Measurements from ENCODE around the gene SORCS2.

SORCS2 gene

DNA sequence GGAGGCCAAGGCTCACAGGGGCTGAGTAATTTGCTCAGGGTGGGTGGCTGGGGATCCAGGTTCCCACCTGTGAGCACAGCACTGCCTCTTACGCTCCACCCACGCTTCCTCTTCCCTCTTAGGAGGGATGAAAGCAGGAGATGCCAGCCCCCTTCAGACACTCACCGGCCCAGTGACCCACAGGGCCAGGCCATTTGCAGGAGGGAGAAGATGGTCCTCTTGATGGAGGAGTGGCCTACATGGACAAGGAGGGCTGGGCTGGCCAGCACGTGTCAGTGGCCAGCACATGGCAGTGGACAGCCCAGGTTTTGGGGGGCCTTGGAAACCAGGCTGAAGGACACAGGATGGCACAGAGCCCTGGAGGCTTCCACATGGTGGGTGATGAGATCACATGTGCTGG is 350.4 kb downstream of the SORCS2 start:
- DNase-seq = no peak

GRCh38 chr4:7546152-7546808 is 353.9 kb downstream of the SORCS2 start:
- no peak for DNase-seq

DNA sequence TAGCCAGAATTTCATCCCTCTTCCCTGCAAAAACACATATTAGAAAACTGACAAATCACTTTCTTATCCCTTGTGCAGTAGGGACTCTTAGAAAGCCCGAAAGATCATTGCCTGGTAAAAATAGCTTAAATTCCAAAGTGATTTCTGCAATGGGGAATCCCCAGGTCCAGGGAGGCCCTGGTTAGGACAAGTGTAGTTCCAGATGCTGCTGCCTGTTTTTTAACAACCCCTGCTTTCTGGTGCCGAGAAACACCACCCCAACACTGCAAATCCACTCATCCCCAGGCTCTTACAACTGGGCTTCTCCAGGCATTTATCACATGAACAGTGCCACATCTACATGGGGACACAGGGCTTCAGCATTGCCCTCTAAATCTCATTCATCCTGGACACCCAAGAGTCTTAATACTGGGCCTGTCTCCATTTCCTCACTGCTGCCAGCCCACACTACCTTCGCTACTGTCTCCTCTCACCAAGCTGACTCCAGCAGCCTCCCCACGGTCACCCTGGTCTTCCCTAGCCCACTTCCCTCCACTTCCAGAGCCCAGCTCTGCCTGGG is 354.6 kb downstream of the SORCS2 start:
- no peak for DNase-seq

DNA sequence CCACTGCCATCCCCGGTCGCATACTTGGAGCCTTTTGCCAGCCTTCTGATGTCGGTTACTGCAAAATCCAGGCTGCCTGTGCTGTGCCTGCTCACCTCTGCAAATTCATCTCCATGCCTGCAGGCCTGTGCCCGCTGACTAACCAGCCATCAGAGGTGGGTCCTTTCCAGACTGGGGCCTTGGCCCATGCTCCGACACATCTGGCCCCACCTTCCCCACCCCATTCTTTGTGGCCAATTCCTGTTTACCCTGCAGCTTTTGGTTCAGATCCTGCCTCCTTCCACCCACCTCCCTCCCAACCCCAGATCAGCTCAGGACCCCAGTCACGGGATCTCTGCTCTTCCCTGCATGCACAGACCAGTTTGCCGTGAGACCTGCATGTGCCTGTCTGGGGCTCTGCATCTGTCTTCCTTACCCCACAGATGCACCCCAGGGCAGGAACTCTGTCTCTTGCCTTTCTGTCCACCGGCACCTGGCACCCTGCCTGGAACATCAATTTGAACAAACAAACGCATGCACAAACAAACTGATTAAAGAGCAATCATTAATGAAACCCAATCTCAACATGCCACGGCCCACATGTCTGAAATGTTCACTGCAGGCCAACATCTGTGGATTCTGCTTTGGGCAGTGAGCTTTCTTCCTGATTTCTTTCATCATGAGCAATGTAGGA is 355.2 kb downstream of the SORCS2 start:
- DNase-seq = no peak

DNA sequence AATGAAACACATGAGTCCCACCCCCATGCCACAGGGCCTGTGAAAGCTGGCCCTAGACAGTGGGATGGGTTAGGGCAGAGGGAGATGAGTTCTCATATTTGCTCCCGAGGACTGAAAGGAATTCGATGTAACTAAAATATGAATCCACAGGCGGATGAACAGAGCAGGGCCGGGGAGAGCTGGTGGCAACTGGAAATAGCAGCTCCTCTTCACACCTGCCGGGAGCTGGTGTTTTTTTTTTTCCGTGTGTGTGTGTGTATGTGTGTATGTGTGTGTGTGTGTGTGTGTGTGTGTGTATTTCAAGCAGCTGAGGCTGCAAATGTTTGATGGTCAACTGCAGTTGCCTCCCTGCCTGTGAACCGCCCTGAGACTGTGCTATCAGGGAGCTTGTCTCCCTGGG is 357.5 kb downstream of the SORCS2 start:
- no peak for DNase-seq

DNA sequence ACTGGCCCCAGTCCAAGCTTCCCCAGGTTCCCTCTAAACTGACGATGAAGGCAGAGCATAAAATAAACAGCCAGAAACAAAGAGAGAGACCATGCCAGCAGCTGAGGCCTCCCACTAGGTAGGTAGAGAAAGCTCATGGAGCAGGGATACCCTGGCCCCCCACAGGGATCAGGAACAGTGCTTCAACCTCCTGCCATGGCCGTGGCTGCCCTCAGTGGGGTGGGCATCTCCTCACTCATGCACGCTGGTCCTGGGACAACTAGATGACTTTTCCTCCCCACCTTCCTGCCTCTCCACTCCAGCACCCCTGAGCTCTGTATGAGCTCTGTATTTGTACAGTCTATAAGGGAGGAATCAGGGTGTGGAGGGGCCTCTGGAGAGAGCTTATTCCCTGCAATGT is 360.1 kb downstream of the SORCS2 start:
- DNase-seq = no peak

GRCh38 chr4:7553280-7553679 is 360.9 kb downstream of the SORCS2 start:
- no peak for DNase-seq

DNA sequence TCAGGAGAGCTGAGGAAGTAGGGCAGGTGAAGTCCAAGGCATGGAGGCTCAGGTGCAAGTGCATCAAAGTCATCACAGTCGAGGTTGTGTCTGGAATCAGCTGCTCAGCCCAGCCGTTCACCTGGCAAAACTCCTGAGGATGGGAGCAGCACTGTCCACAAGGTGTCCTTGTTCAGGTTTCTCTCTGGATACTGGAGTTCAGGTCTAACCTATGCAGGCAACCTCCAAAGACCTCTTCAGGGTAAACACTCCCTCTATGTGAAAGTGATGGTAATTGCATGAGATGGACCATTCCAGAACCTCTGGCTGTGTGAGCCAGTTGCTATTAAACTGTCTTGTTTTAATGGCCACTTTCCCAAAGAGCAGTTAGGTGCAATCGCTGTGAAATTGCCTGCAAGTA is 362.6 kb downstream of the SORCS2 start:
- no peak for DNase-seq

- no peak for DNase-seq
These were observed 364.2 kb downstream of the SORCS2 start for GRCh38 chr4:7556558-7556957.

DNA sequence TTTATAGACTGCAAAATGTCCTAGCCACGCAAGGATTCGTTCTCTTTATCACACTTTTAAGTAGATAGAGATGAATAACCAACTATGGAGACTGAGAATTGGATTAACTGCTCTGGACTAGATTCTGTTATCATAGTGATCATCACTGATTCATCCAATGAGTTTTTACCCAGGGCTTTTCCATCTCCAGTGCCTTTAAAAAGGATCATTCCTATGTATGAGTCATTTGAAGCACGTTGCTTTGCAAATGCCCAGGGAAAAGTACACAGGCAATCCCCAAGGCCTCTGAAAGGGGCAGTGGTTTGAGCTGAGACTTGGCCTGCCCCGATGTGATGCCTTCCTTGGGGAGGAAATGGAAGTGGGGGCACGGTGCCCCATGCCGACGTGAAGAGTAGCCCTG is 365.1 kb downstream of the SORCS2 start:
- no peak for DNase-seq

DNA sequence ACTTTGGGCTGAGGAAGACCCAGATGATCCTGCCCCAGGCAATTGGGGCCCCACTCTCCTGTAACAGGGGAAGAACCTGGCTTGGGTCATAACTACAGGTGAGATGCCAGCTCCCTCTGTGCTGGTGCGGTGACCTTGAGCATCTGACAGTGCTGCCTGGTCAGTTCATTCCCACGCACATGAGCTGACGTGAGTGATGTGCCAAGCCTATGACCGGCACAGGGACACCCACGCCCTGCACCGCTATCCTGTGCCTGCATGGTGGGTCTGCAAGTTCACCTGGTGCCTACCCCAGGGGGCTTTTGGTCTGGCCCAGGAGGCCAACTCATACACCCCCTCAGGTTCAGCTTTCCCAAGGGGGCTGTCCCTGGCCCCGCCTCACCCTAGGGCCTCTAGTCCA is 366.1 kb downstream of the SORCS2 start:
- no peak for DNase-seq

DNA sequence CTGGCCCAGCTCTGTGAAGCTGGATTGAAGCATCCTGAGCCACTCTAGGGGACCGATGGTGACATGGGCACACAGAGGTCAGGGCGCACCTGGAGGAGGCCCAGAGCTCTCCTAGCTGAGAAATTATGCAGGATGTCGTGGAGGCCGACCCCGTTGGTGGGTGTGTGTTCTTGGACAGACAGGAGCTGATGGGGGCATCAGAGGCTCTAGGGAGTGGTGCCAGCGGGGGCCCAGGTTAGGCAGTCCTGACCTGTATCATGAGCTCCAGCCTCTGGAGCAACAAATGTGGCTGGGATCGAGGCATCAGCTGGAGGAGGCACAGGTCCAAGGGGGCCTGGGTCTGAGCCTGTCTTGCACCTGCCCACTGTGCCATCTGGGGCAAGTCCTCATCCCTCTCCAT is 367.0 kb downstream of the SORCS2 start:
- no peak for DNase-seq

- DNase-seq = no peak
These were observed 367.5 kb downstream of the SORCS2 start for GRCh38 chr4:7559741-7560395.

- DNase-seq = no peak
These were observed 369.2 kb downstream of the SORCS2 start for GRCh38 chr4:7561557-7561956.

GRCh38 chr4:7564242-7564641 is 371.9 kb downstream of the SORCS2 start:
- no peak for DNase-seq

- no peak for DNase-seq
These were observed 373.1 kb downstream of the SORCS2 start for GRCh38 chr4:7565483-7565882.

DNA sequence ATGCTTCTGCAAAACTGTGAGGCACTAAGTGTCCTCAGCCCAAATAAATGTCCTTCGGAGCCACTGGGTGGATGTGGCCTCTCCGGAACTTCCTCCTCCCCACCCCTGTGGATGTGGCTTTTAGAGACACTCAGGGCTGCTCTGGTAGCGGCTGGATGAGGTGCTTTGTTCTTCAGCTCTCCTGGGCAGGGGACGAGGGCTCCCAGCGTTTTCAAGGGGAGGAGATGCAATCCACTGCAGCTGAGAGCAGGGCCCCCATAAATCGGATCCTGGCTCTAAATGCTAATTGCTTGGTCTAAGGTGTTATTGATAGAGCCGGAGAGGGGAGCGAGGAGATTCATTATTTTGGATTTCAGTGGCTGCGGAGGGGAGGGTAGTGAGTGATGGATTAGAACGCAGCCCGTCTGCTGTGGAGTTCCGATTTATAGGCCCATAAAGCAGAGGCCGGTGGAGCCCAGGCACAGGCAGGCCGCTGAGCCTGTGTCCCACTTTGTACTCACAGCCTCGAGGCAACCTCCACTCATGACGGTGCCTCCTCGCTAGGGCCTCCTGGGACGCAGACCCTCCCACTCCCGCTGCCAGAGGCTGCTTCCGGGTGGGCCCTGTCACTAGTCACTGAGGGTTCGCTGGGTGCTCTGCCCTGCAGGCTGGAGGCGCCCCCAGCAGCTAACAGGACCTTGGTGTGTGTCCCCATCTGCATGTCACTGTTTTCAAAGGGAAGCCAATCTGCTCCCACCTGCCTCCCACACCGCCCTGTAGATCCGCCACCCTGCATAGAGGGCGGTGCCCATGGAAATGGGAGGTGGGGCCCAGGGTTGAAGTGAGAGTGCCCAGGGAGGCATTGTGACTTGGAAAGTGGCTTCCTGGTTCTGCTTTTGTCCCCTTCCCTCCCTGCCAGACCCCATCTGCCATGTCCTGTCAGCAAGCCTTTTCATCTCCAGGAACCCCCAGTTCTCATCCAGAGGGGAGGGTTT is 377.8 kb downstream of the SORCS2 start:
- DNase-seq = no peak

DNA sequence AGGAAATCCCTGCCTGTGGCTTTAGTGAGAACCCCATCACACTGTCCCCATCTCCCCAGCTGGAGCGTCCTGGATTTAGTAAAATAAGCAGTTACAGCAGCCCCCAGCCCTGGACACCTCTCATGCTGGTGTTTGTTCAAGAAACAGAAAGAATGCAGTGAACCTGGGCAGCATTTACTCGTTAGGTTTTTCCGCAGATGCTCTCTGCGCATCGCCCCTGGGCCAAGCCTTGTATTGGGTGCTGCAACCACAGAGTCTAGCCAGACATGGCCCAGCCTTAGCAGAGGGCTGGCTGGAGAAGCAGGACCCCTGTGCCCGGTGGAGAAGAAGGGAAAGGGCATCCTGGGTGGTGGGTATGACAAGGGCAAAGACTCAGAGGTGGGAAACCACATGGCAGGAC is 378.7 kb downstream of the SORCS2 start:
- DNase-seq = no peak

DNA sequence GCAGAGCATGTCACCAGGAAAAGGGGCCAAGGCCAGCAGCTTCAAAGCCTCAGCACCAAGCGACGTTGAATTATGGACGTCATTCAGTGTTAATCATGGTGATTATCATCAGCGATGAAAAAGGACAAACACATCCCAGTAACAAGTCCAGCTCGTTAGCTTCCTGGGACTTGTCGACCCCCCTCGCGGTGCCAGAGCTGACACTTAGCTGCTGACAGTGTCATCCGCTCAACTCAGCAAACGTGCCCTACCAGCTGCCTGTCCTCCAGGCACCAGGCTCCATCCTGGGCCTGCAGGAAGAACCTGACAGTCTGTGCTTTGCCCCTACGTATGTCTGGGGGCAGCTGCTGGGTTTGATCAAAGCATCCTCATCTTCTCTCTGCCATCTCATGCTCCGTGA is 379.4 kb downstream of the SORCS2 start:
- no peak for DNase-seq

GRCh38 chr4:7572894-7573293 is 380.6 kb downstream of the SORCS2 start:
- no peak for DNase-seq

- no peak for DNase-seq
These were observed 381.3 kb downstream of the SORCS2 start for GRCh38 chr4:7573576-7574091.

DNA sequence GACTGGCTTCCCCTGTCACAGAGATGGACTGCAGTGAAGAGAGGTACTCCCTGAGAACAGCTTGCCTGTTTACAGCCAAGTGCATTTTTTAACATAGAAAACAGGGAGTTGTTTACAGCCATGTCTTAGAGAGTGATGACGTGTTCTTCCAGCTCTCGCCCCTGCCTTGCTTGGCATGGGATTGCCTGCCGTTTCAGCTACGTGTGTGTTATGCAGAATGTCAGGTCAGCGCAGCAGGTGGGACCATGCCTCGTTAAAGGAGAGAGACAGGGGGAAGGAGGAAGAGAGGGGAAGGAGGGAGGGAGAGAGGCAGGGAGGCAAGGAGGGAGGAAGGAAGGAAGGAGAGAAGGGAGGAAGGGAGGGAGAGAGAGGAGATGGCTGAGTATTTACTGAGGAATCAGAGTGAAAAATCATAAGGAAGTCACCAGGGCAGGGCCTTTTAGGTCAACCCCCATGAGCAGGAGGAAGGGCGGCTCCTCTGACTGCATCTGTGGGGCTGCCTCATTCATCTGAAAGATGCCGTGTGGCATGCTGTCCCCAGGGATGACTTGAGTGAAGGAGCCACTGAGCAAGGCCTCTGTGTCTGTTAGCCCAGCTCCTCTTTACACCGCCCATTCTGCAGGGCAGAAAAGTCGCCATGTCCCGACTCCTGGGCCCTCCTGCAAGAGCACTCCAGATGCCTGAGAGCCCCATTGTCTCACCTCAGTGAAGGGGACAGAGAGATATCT is 382.1 kb downstream of the SORCS2 start:
- DNase-seq = no peak

Data from CD4-positive, alpha-beta T cell treated with Interleukin-17A for 4 hours (primary cell).